GM19395 (cell line): Measurements from ENCODE around the gene WNT5B.
"Not testable (repeated sequence)": the region's sequence is repeated elsewhere in the genome, so short reads cannot be mapped to it uniquely, and the experiment has no call there.

Source experiments
- ATAC-seq: cut with Tn5 transposase; IDR thresholded peaks from one replicate; pipeline ENCODE4 v1.9.1; 2021; ENCODE audit warnings: mild to moderate bottlenecking, moderate library complexity; ENCODE audit not compliant: unreplicated experiment

The WNT5B gene

GRCh38 chr12:1681493-1681807, 52.4 kb downstream of the WNT5B start:
- no peak for ATAC-seq

GRCh38 chr12:1688086-1688710, 59.2 kb downstream of the WNT5B start:
- ATAC-seq, result no peak

GRCh38 chr12:1690578-1691122, 61.6 kb downstream of the WNT5B start, which contains the start of gene ADIPOR2:
Gene ADIPOR2, plus strand, starts transcription at chr12:1691070. Its CDS starts 63,274 bp downstream, at chr12:1754344.
- ATAC-seq, result peak; percentile 97

- peak; percentile 37 for ATAC-seq
These were observed 62.3 kb downstream of the WNT5B start for GRCh38 chr12:1691123-1692007.

GRCh38 chr12:1692226-1692625, 63.2 kb downstream of the WNT5B start:
- no peak for ATAC-seq

GRCh38 chr12:1692895-1693610, 64.0 kb downstream of the WNT5B start:
- no peak for ATAC-seq

- ATAC-seq, result not testable (repeated sequence)
These were observed 66.1 kb downstream of the WNT5B start for GRCh38 chr12:1695097-1695496.

- ATAC-seq, result no peak
These were observed 67.0 kb downstream of the WNT5B start for GRCh38 chr12:1695886-1696670.

GRCh38 chr12:1696800-1697199, 67.8 kb downstream of the WNT5B start:
- ATAC-seq, result no peak
